Liver (tissue), 3 donors: ENCODE data around the gene FAM107A.

ENCODE experiments used
- FOXA2 ChIP-seq: IDR thresholded peaks from 2 replicates; pipeline ENCODE4 v1.6.1; 2016; ENCODE audit warnings: antibody characterized with exemption
- SP1 ChIP-seq: IDR thresholded peaks from 2 replicates; pipeline ENCODE4 v1.6.1; 2018; ENCODE audit warnings: antibody characterized with exemption, mild to moderate bottlenecking
- YY1 ChIP-seq: IDR thresholded peaks from 2 replicates; pipeline ENCODE4 v1.6.1; 2016; ENCODE audit warnings: antibody characterized with exemption, mild to moderate bottlenecking
- TF ChIP-seq, protein P1 (sequence below): fragments of 150-350 bp; IDR thresholded peaks from 2 replicates; pipeline ENCODE4 v1.5.1; 2017; ENCODE audit warnings: improper control_type of control experiment, low read depth, low read length; ENCODE audit not compliant: missing input control
- TF ChIP-seq, protein P2 (sequence below): IDR thresholded peaks from 2 replicates; pipeline ENCODE4 v1.6.1; 2016; ENCODE audit warnings: antibody characterized with exemption, mild to moderate bottlenecking
- donor health status: healthy.
- donor health status: healthy.

DNA sequence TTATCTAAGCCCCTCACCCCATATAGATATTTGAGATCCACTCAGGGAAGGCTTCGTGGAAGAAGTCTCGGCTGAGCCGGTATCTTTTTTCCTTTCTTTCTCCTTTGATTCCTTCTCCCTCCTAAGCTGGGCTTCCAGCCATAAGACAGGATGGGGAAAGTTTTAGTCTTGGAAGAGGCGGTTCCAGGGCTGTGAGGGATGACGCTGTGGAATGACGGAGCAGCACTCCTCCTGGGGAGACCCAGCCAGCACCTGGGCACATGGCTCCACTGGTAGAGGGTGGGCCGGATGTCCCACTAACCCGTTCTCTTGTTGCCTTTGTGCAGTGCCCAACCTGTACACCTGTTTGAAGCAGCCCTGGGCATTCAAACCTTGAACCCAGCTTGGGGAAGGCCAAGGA, 43.2 kb upstream of the FAM107A start:
- TF ChIP-seq, protein P1, sequence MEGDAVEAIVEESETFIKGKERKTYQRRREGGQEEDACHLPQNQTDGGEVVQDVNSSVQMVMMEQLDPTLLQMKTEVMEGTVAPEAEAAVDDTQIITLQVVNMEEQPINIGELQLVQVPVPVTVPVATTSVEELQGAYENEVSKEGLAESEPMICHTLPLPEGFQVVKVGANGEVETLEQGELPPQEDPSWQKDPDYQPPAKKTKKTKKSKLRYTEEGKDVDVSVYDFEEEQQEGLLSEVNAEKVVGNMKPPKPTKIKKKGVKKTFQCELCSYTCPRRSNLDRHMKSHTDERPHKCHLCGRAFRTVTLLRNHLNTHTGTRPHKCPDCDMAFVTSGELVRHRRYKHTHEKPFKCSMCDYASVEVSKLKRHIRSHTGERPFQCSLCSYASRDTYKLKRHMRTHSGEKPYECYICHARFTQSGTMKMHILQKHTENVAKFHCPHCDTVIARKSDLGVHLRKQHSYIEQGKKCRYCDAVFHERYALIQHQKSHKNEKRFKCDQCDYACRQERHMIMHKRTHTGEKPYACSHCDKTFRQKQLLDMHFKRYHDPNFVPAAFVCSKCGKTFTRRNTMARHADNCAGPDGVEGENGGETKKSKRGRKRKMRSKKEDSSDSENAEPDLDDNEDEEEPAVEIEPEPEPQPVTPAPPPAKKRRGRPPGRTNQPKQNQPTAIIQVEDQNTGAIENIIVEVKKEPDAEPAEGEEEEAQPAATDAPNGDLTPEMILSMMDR: no peak
- TF ChIP-seq SP1 (no peak), YY1 (no peak), FOXA2 (no peak)
- TF ChIP-seq, protein P2, sequence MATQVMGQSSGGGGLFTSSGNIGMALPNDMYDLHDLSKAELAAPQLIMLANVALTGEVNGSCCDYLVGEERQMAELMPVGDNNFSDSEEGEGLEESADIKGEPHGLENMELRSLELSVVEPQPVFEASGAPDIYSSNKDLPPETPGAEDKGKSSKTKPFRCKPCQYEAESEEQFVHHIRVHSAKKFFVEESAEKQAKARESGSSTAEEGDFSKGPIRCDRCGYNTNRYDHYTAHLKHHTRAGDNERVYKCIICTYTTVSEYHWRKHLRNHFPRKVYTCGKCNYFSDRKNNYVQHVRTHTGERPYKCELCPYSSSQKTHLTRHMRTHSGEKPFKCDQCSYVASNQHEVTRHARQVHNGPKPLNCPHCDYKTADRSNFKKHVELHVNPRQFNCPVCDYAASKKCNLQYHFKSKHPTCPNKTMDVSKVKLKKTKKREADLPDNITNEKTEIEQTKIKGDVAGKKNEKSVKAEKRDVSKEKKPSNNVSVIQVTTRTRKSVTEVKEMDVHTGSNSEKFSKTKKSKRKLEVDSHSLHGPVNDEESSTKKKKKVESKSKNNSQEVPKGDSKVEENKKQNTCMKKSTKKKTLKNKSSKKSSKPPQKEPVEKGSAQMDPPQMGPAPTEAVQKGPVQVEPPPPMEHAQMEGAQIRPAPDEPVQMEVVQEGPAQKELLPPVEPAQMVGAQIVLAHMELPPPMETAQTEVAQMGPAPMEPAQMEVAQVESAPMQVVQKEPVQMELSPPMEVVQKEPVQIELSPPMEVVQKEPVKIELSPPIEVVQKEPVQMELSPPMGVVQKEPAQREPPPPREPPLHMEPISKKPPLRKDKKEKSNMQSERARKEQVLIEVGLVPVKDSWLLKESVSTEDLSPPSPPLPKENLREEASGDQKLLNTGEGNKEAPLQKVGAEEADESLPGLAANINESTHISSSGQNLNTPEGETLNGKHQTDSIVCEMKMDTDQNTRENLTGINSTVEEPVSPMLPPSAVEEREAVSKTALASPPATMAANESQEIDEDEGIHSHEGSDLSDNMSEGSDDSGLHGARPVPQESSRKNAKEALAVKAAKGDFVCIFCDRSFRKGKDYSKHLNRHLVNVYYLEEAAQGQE: no peak
